Endothelial cell of umbilical vein (primary cell): ENCODE results near the gene ABI3BP. TPM values are rescaled to one million over a fixed set of nuclear protein-coding genes. Genes with fewer than 3 reads are reported as not detected.

ENCODE experiments used
- BruUV-seq: library from RNA; stranded (reverse); fragments of 400-500 nt; replicated peaks from 2 replicates; lab custom pipeline; 2021; lab: Mats Ljungman, UMichigan
- CTCF ChIA-PET: fragments of 300-600, 350-600 bp; sonication (Branson Sonifier 250); formaldehyde crosslinking; loops from one replicate; lab custom pipeline; 2021; ENCODE audit warnings: antibody characterized with exemption, inconsistent platforms; lab: Charles Lee
- POLR2A ChIA-PET: fragments of 300-600, 350-600 bp; sonication (Branson Sonifier 250); formaldehyde crosslinking; loops from one replicate; lab custom pipeline; 2021; ENCODE audit warnings: antibody characterized with exemption, inconsistent platforms; lab: Charles Lee
- DNase-seq: peaks from one replicate; pipeline ENCODE4 v3.0.0-alpha.2; 2011; ENCODE audit warnings: low read depth, low spot score
- FAIRE-seq: peaks from 2 replicates; lab custom pipeline; 2011; peaks lifted over from hg19 to GRCh38; lab: Jason Lieb, UNC
- H2AFZ ChIP-seq: 2 replicates; pipeline ENCODE4 v1.6.0; 2012; ENCODE audit warnings: low read depth, low read length, control low read depth, inconsistent platforms
- H3K27ac ChIP-seq: 2 replicates; pipeline ENCODE4 v1.5.1; 2011; ENCODE audit warnings: low read depth, mild to moderate bottlenecking, control low read depth, low read length, moderate library complexity; ENCODE audit not compliant: insufficient read depth
- H3K27me3 ChIP-seq, 2 experiments: 2 replicates each; pipeline versions ENCODE4 v1.6.0 to v1.6.1; 2011; ENCODE audit warnings: low read length in 2 of 2, mixed read lengths in 1 of 2; ENCODE audit not compliant: control insufficient read depth in 2 of 2, insufficient read depth in 2 of 2
- H3K36me3 ChIP-seq, 2 experiments: 2 replicates in 1 of 2; 3 replicates in 1 of 2; pipeline ENCODE4 v1.5.1; 2011; ENCODE audit warnings: low read length in 2 of 2, mild to moderate bottlenecking in 1 of 2, moderate library complexity in 1 of 2; ENCODE audit not compliant: control insufficient read depth in 2 of 2, insufficient read depth in 2 of 2; ENCODE audit errors: extremely low read depth in 1 of 2
- H3K4me1 ChIP-seq: 3 replicates; pipeline ENCODE4 v1.5.1; 2011; ENCODE audit warnings: mild to moderate bottlenecking, low read length; ENCODE audit not compliant: control insufficient read depth, insufficient read depth; ENCODE audit errors: extremely low read depth
- H3K4me2 ChIP-seq: 2 replicates; pipeline ENCODE4 v1.6.1; 2011; ENCODE audit warnings: low read length, control low read depth, mixed read lengths; ENCODE audit not compliant: insufficient read depth
- H3K4me3 ChIP-seq, 3 experiments: fragments of 200-600 bp in 1 of 3; sonication (generic), shearing (Covaris generic) in 1 of 3; replicated peaks in 1 of 3; 2 replicates each; pipeline ENCODE4 v1.5.1; 2011 to 2016; ENCODE audit warnings: control low read depth in 3 of 3, low read length in 3 of 3, mild to moderate bottlenecking in 2 of 3, inconsistent platforms in 1 of 3, low read depth in 1 of 3, moderate library complexity in 1 of 3; ENCODE audit not compliant: insufficient read depth in 1 of 3
- H3K79me2 ChIP-seq: 2 replicates; pipeline ENCODE4 v1.6.0; 2012; ENCODE audit warnings: low read length, inconsistent platforms; ENCODE audit not compliant: control insufficient read depth, insufficient read depth
- H3K9ac ChIP-seq: replicated peaks from 2 replicates; pipeline ENCODE3; 2011; ENCODE audit warnings: low read length, control low read depth; ENCODE audit not compliant: insufficient read depth; ENCODE audit errors: extremely low read depth
- H3K9me1 ChIP-seq: replicated peaks from 3 replicates; pipeline ENCODE4 v1.6.0; 2011; ENCODE audit warnings: mild to moderate bottlenecking, low read length; ENCODE audit not compliant: control insufficient read depth, insufficient read depth; ENCODE audit errors: extremely low read depth
- H3K9me3 ChIP-seq: replicated peaks from 2 replicates; pipeline ENCODE4 v1.5.1; 2012; ENCODE audit warnings: low read length, inconsistent platforms; ENCODE audit not compliant: control insufficient read depth, insufficient read depth
- H4K20me1 ChIP-seq: replicated peaks from 2 replicates; pipeline ENCODE3; 2011; ENCODE audit warnings: mild to moderate bottlenecking, low read length; ENCODE audit not compliant: control insufficient read depth, insufficient read depth; ENCODE audit errors: extremely low read depth
- EZH2 ChIP-seq: IDR thresholded peaks from 2 replicates; pipeline ENCODE4 v1.6.1; 2012; ENCODE audit warnings: borderline replicate concordance, low read depth, mild to moderate bottlenecking, moderate library complexity, low read length, inconsistent platforms; ENCODE audit not compliant: severe bottlenecking
- FOS ChIP-seq: IDR thresholded peaks from 2 replicates; pipeline ENCODE4 v1.6.1; 2011; ENCODE audit warnings: mild to moderate bottlenecking, low read length, moderate library complexity, borderline replicate concordance; ENCODE audit not compliant: insufficient read depth
- GATA2 ChIP-seq: IDR thresholded peaks from 2 replicates; pipeline ENCODE4 v1.7.0; 2011; ENCODE audit warnings: low read depth, mild to moderate bottlenecking, moderate library complexity, mixed read lengths, low read length; ENCODE audit not compliant: insufficient read length, insufficient read depth
- JUN ChIP-seq: IDR thresholded peaks from 2 replicates; pipeline ENCODE4 v1.6.1; 2011; ENCODE audit warnings: borderline replicate concordance, low read depth; ENCODE audit not compliant: insufficient read length, insufficient read depth
- MYC ChIP-seq: IDR thresholded peaks from one replicate; pipeline ENCODE4 v1.6.1; 2011; ENCODE audit warnings: mild to moderate bottlenecking, low read depth, low read length
- POLR2A ChIP-seq: IDR thresholded peaks from 2 replicates; pipeline ENCODE4 v1.6.1; 2012; ENCODE audit warnings: low read depth, mild to moderate bottlenecking, control low read depth, low read length
- POLR2AphosphoS5 ChIP-seq: IDR thresholded peaks from 2 replicates; pipeline ENCODE4 v1.6.1; 2012; ENCODE audit warnings: low read depth, mild to moderate bottlenecking, control low read depth, low read length, moderate library complexity; ENCODE audit not compliant: insufficient read depth
- dilution Hi-C: fragments of 300-500 bp; cut with MboI; formaldehyde crosslinking; loops from one replicate; pipeline ENCODE4 v1.15.0; 2019; ENCODE audit warnings: low sequenced_read_pairs; ENCODE audit not compliant: extremely low pct_ligation_motif_present
- intact Hi-C: fragments of 100-400 bp; cut with micrococcal nuclease; formaldehyde crosslinking; loops from one replicate; pipeline ENCODE4 v1.10.0; 2022
- polyA plus RNA-seq, 4 experiments: library from polyadenylated mRNA; depleted of rRNA in 3 of 4; stranded (reverse) in 3 of 4; unstranded in 1 of 4; fragments of >200 nt; gene quantifications; 2 replicates each; pipeline versions ENCODE4 v1.2.1 to v1.2.3, GENCODE V29; 2011 to 2012; ENCODE audit warnings: missing spikeins in 1 of 4
- total RNA-seq: library from RNA; stranded (reverse); gene quantifications from 2 replicates; pipeline ENCODE4 v1.2.3, GENCODE V29; 2021
- TF ChIP-seq, protein P1 (sequence below), 2 donors: IDR thresholded peaks; 1 replicate in 1 of 2; 2 replicates in 1 of 2; pipeline ENCODE4 v1.5.1; 2011; ENCODE audit warnings: low read length in 2 of 2, mild to moderate bottlenecking in 2 of 2, moderate library complexity in 2 of 2, control low read depth in 1 of 2, inconsistent platforms in 1 of 2, low read depth in 1 of 2; ENCODE audit not compliant: insufficient read depth in 1 of 2; ENCODE audit errors: extremely low read depth in 1 of 2
- TF ChIP-seq, protein P2 (sequence below): IDR thresholded peaks from 2 replicates; pipeline ENCODE4 v1.6.1; 2011; ENCODE audit not compliant: insufficient read depth, insufficient read length

Gene ABI3BP
- total and polyA plus RNA-seq, 2 donors (not counting 3 experiments of a cell fraction or from before 2014, with no cell fraction given) = 78.1 to 106 TPM

DNA sequence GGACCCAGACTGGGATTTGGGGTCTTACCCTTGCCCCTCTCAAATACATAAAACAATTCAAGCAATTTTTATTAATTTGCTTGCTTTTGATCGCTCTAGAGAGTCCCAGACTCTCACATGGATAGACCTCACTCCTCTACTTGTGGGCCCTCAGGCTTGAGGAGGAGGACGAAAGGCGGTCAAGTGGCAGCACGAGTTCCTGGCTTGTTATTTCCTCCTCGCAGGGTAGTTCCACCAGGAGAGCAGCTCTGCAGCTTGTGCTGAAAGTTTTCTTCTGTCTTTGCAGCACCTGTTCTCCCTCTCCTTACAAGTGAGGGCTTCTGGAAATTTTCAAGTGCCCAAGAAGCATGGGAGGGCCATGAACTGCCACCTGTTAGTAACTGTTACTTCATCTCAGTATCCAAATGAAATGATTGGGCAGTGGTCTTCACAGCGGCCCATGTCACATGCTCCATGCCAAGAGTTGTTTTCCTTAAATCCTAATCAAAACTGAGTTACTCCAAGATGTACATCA, 22.7 kb downstream of the ABI3BP start:
- DNase-seq (no peak), FAIRE-seq (no peak)
- Histone ChIP-seq H3K27ac (no peak overlapping the region), H2AFZ (no peak overlapping the region), H3K4me3 (no peak overlapping the region), H3K27me3 (no peaks in the 10 kb centered on the region), H3K79me2 (no peaks in the 10 kb centered on the region), H3K36me3 (no peaks in the 10 kb centered on the region), H3K9me1 (no peaks in the 10 kb centered on the region), H3K4me1 (no peaks in the 10 kb centered on the region), H3K9me3 (no peaks in the 10 kb centered on the region), H4K20me1 (no peaks in the 10 kb centered on the region), H3K4me2 (no peak overlapping the region), H3K9ac (no peak overlapping the region)
- dilution Hi-C loops (no loop called here), intact Hi-C loops (no loop called here)
- ChIA-PET POLR2A (no interaction called here), CTCF (no interaction called here)
- BruUV-seq = no TSS peak
- TF ChIP-seq MYC = no peak
- TF ChIP-seq POLR2A = no peak
- TF ChIP-seq FOS = no peak
- no peak for TF ChIP-seq EZH2
- TF ChIP-seq, protein P1, sequence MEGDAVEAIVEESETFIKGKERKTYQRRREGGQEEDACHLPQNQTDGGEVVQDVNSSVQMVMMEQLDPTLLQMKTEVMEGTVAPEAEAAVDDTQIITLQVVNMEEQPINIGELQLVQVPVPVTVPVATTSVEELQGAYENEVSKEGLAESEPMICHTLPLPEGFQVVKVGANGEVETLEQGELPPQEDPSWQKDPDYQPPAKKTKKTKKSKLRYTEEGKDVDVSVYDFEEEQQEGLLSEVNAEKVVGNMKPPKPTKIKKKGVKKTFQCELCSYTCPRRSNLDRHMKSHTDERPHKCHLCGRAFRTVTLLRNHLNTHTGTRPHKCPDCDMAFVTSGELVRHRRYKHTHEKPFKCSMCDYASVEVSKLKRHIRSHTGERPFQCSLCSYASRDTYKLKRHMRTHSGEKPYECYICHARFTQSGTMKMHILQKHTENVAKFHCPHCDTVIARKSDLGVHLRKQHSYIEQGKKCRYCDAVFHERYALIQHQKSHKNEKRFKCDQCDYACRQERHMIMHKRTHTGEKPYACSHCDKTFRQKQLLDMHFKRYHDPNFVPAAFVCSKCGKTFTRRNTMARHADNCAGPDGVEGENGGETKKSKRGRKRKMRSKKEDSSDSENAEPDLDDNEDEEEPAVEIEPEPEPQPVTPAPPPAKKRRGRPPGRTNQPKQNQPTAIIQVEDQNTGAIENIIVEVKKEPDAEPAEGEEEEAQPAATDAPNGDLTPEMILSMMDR (IDR thresholded peaks at IDR 0.05; ENCODE audit: extremely low read depth in 1 of 2, insufficient read depth in 1 of 2, low read depth in 1 of 2, low read length in 2 of 2) = no peak
- no peak for TF ChIP-seq JUN
- TF ChIP-seq POLR2AphosphoS5 = no peak
- TF ChIP-seq, protein P2, sequence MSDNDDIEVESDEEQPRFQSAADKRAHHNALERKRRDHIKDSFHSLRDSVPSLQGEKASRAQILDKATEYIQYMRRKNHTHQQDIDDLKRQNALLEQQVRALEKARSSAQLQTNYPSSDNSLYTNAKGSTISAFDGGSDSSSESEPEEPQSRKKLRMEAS = no peak
- no peak for TF ChIP-seq GATA2
